Stomach smooth muscle (tissue), 2 donors: ENCODE results near the gene HBA1.
"Not testable (repeated sequence)": the region's sequence is repeated elsewhere in the genome, so short reads cannot be mapped to it uniquely, and the experiment has no call there.

Experiments used
- H3K27ac ChIP-seq: one replicate; pipeline ENCODE4 v1.7.0; 2013; ENCODE audit warnings: mild to moderate bottlenecking, low read length, inconsistent platforms
- H3K27me3 ChIP-seq, 2 donors: one replicate each; pipeline ENCODE4 v1.7.0; 2013; ENCODE audit warnings: low read length in 2 of 2; ENCODE audit not compliant: insufficient read depth in 2 of 2, control insufficient read depth in 1 of 2
- H3K36me3 ChIP-seq, 2 donors: one replicate each; pipeline ENCODE4 v1.7.0; 2013; ENCODE audit warnings: low read length in 2 of 2; ENCODE audit not compliant: control insufficient read depth in 2 of 2, insufficient read depth in 2 of 2
- H3K4me1 ChIP-seq: one replicate; pipeline ENCODE4 v1.7.0; 2013; ENCODE audit warnings: low read length; ENCODE audit not compliant: control insufficient read depth, insufficient read depth
- H3K4me3 ChIP-seq, 2 donors: one replicate each; pipeline ENCODE4 v1.7.0; 2013; ENCODE audit warnings: low read length in 2 of 2
- H3K9ac ChIP-seq, 2 donors: one replicate each; pipeline ENCODE4 v1.7.0; 2013; ENCODE audit warnings: low read length in 2 of 2, mild to moderate bottlenecking in 1 of 2
- H3K9me3 ChIP-seq, 2 donors: one replicate each; pipeline ENCODE4 v1.7.0; 2013; ENCODE audit warnings: low read length in 2 of 2; ENCODE audit not compliant: control insufficient read depth in 2 of 2
- donor health status: healthy.
- donor health status: Pancreatic carcinoma.

Gene HBA1

GRCh38 chr16:187330-187729, 10.8 kb downstream of the HBA1 start:
- Histone ChIP-seq H3K36me3 (peaks cover 33 to 43% of the 10 kb centered on the region in 2 donors), H3K4me3 (no peak overlapping the region), H3K27me3 (no peaks in the 10 kb centered on the region), H3K27ac (no peak overlapping the region), H3K4me1 (no peaks in the 10 kb centered on the region), H3K9ac (no peak overlapping the region), H3K9me3 (no peaks in the 10 kb centered on the region)

- Histone ChIP-seq H3K27me3 (no peaks in the 10 kb centered on the region), H3K36me3 (peaks cover 42 to 51% of the 10 kb centered on the region in 2 donors), H3K9ac (no peak overlapping the region), H3K4me1 (no peaks in the 10 kb centered on the region), H3K4me3 (no peak overlapping the region), H3K9me3 (no peaks in the 10 kb centered on the region), H3K27ac (no peak overlapping the region)
Observed at GRCh38 chr16:188674-189073, 12.2 kb downstream of the HBA1 start.

- no peak overlapping the region for H3K9ac ChIP-seq
- no peaks in the 10 kb centered on the region for H3K9me3 ChIP-seq
- peaks cover 49 to 59% of the 10 kb centered on the region in 2 donors for H3K36me3 ChIP-seq
Observed at GRCh38 chr16:189604-190186, 13.2 kb downstream of the HBA1 start.

GRCh38 chr16:191831-192230, 15.4 kb downstream of the HBA1 start:
- Histone ChIP-seq H3K9ac (no peak overlapping the region), H3K36me3 (peaks cover 64 to 72% of the 10 kb centered on the region in 2 donors), H3K9me3 (no peaks in the 10 kb centered on the region), H3K4me3 (no peak overlapping the region), H3K27me3 (no peaks in the 10 kb centered on the region), H3K4me1 (no peaks in the 10 kb centered on the region), H3K27ac (no peak overlapping the region)

More at GRCh38 chr16:189604-190186, 13.2 kb downstream of the HBA1 start:
- Histone ChIP-seq H3K4me3 (no peak overlapping the region), H3K27ac (no peak overlapping the region), H3K4me1 (no peaks in the 10 kb centered on the region), H3K27me3 (no peaks in the 10 kb centered on the region)

- H3K9me3 ChIP-seq: no peaks in the 10 kb centered on the region
- H3K27me3 ChIP-seq: no peaks in the 10 kb centered on the region
- peaks cover 64 to 70% of the 10 kb centered on the region in 2 donors for H3K36me3 ChIP-seq
- no peaks in the 10 kb centered on the region for H3K4me1 ChIP-seq
- no peak overlapping the region for H3K27ac ChIP-seq
- no peak overlapping the region for H3K4me3 ChIP-seq
- no peak overlapping the region for H3K9ac ChIP-seq
Observed at GRCh38 chr16:192686-193085, 16.2 kb downstream of the HBA1 start.

GRCh38 chr16:193441-193840, 17.0 kb downstream of the HBA1 start:
- Histone ChIP-seq H3K4me3 (no peak overlapping the region), H3K9ac (no peak overlapping the region), H3K4me1 (no peaks in the 10 kb centered on the region), H3K36me3 (peaks cover 69 to 71% of the 10 kb centered on the region in 2 donors), H3K27me3 (no peaks in the 10 kb centered on the region), H3K27ac (no peak overlapping the region), H3K9me3 (no peaks in the 10 kb centered on the region)

GRCh38 chr16:194516-194915, 18.0 kb downstream of the HBA1 start:
- Histone ChIP-seq H3K9ac (no peak overlapping the region), H3K27ac (no peak overlapping the region), H3K27me3 (no peaks in the 10 kb centered on the region), H3K9me3 (no peaks in the 10 kb centered on the region), H3K36me3 (peaks cover 67 to 68% of the 10 kb centered on the region in 2 donors), H3K4me1 (no peaks in the 10 kb centered on the region), H3K4me3 (no peak overlapping the region)

- H3K27ac ChIP-seq: no peak overlapping the region
- H3K9me3 ChIP-seq: no peaks in the 10 kb centered on the region
- H3K4me3 ChIP-seq: no peak overlapping the region
- H3K4me1 ChIP-seq: no peaks in the 10 kb centered on the region
- no peaks in the 10 kb centered on the region for H3K27me3 ChIP-seq
- peaks cover 31 to 42% of the 10 kb centered on the region in 2 donors for H3K36me3 ChIP-seq
- H3K9ac ChIP-seq: no peak overlapping the region
Observed at GRCh38 chr16:200388-200787, 23.9 kb downstream of the HBA1 start.

GRCh38 chr16:203246-203645, 26.8 kb downstream of the HBA1 start:
- peaks cover 33 to 47% of the 10 kb centered on the region in 2 donors for H3K36me3 ChIP-seq
- no peaks in the 10 kb centered on the region for H3K27me3 ChIP-seq
- H3K9me3 ChIP-seq: no peaks in the 10 kb centered on the region
- no peak overlapping the region for H3K4me3 ChIP-seq
- H3K27ac ChIP-seq: no peak overlapping the region
- H3K4me1 ChIP-seq: no peaks in the 10 kb centered on the region
- H3K9ac ChIP-seq: no peak overlapping the region

GRCh38 chr16:204046-204445, 27.6 kb downstream of the HBA1 start:
- not testable (repeated sequence) for H3K27me3 ChIP-seq, H3K27ac ChIP-seq, H3K4me1 ChIP-seq, H3K9ac ChIP-seq, H3K9me3 ChIP-seq, H3K4me3 ChIP-seq
- peaks cover 33 to 43% of the 10 kb centered on the region in 2 donors for H3K36me3 ChIP-seq

- not testable (repeated sequence) for H3K27me3 ChIP-seq, H3K9me3 ChIP-seq, H3K9ac ChIP-seq, H3K27ac ChIP-seq, H3K4me1 ChIP-seq, H3K4me3 ChIP-seq
- H3K36me3 ChIP-seq: peaks cover 41 to 46% of the 10 kb centered on the region in 2 donors
Observed at GRCh38 chr16:209359-209758, 32.9 kb downstream of the HBA1 start.
